K562 (cell line): ENCODE results near the gene AMBRA1. TPM values are rescaled to one million over a fixed set of nuclear protein-coding genes. Genes with fewer than 3 reads are reported as not detected.

Experiments used
- ATAC-seq: fragments of 200-7000 bp; cut with Tn5 transposase; 3 replicates; pipeline ENCODE4 v1.9.1; 2020; ENCODE audit warnings: moderate library complexity
- BruUV-seq: library from RNA; stranded (reverse); fragments of 400-500 nt; replicated peaks from 2 replicates; lab custom pipeline; 2021; lab: Mats Ljungman, UMichigan
- CTCF ChIA-PET: fragments of 300-600 bp; formaldehyde crosslinking; extraction: SDS; loops from one replicate; lab custom pipeline; 2021; ENCODE audit warnings: low intra/inter-chr PET ratio; lab: Yijun Ruan, JAX
- POLR2A ChIA-PET: fragments of 300-600, 350-650 bp; sonication (Branson Sonifier 250); formaldehyde crosslinking; extraction: SDS; loops from one replicate; lab custom pipeline; 2021; ENCODE audit warnings: antibody characterized with exemption, inconsistent platforms; lab: Yijun Ruan, JAX
- DNase-seq, 4 experiments: peaks; one replicate each; pipeline versions ENCODE4 v3.0.0 to v3.0.0-alpha.2; 2011 to 2018; ENCODE audit warnings: low spot score in 3 of 4, mixed read lengths in 3 of 4; ENCODE audit errors: extremely low read depth in 1 of 4
- FAIRE-seq: peaks from 2 replicates; lab custom pipeline; 2011; peaks lifted over from hg19 to GRCh38; lab: Jason Lieb, UNC
- H2AFZ ChIP-seq: 2 replicates; pipeline ENCODE4 v1.6.0; 2011; ENCODE audit warnings: low read depth, low read length, control low read depth, inconsistent platforms
- H3K27ac ChIP-seq: fragments of 200-600 bp; 3 replicates; pipeline ENCODE4 v1.8.0; 2011; ENCODE audit warnings: low read depth, mild to moderate bottlenecking, control low read depth, inconsistent platforms, low read length, moderate library complexity, mixed read lengths; ENCODE audit errors: extremely low read depth
- H3K27me3 ChIP-seq, 2 experiments: fragments of 300-600 bp in 1 of 2; 2 replicates in 1 of 2; 3 replicates in 1 of 2; pipeline versions ENCODE4 v1.6.0 to v1.8.0; 2011; ENCODE audit warnings: inconsistent platforms in 2 of 2, low read length in 2 of 2, mild to moderate bottlenecking in 1 of 2, mixed read lengths in 1 of 2, moderate library complexity in 1 of 2; ENCODE audit not compliant: control insufficient read depth in 2 of 2, insufficient read depth in 2 of 2
- H3K36me3 ChIP-seq: fragments of 300-600 bp; 3 replicates; pipeline ENCODE4 v1.8.0; 2011; ENCODE audit warnings: mild to moderate bottlenecking, low read length, inconsistent platforms; ENCODE audit not compliant: control insufficient read depth, insufficient read depth
- H3K4me1 ChIP-seq, 2 experiments: fragments of 200-600 bp in 1 of 2; replicated peaks in 1 of 2; 2 replicates in 1 of 2; 3 replicates in 1 of 2; pipeline versions ENCODE4 v1.5.1 to v1.8.0; 2011; ENCODE audit warnings: inconsistent platforms in 2 of 2, low read length in 2 of 2, mild to moderate bottlenecking in 1 of 2, mixed read lengths in 1 of 2, moderate library complexity in 1 of 2; ENCODE audit not compliant: control insufficient read depth in 2 of 2, insufficient read depth in 2 of 2
- H3K4me2 ChIP-seq: 2 replicates; pipeline ENCODE4 v1.6.1; 2011; ENCODE audit warnings: low read length, control low read depth, inconsistent platforms, mixed read lengths; ENCODE audit not compliant: insufficient read depth
- H3K4me3 ChIP-seq: fragments of 200-600 bp; sonication (generic), shearing (Covaris generic); 2 replicates; pipeline ENCODE4 v1.5.1; 2016; ENCODE audit warnings: control low read depth, inconsistent platforms
- H3K79me2 ChIP-seq: fragments of 200-600 bp; 3 replicates; pipeline ENCODE4 v1.8.0; 2011; ENCODE audit warnings: low read length, inconsistent platforms; ENCODE audit not compliant: control insufficient read depth, insufficient read depth
- H3K9ac ChIP-seq, 2 experiments: 2 replicates each; pipeline versions ENCODE4 v1.6.0 to v1.6.1; 2011; ENCODE audit warnings: low read depth in 2 of 2, low read length in 2 of 2, control low read depth in 1 of 2, inconsistent platforms in 1 of 2, mild to moderate bottlenecking in 1 of 2, mixed read lengths in 1 of 2; ENCODE audit not compliant: insufficient read depth in 1 of 2
- H3K9me1 ChIP-seq: one replicate; pipeline ENCODE4 v1.6.0; 2011; ENCODE audit warnings: inconsistent platforms, mild to moderate bottlenecking, low read length, moderate library complexity; ENCODE audit not compliant: control insufficient read depth, insufficient read depth
- H3K9me3 ChIP-seq: replicated peaks from 2 replicates; pipeline ENCODE4 v1.5.1; 2011; ENCODE audit warnings: low read depth, low read length, inconsistent platforms; ENCODE audit not compliant: control insufficient read depth, insufficient read depth
- H4K20me1 ChIP-seq: replicated peaks from 2 replicates; pipeline ENCODE4 v1.6.1; 2011; ENCODE audit warnings: low read length, inconsistent platforms, mixed read lengths; ENCODE audit not compliant: control insufficient read depth, insufficient read depth
- CSDE1 ChIP-seq, 2 experiments: fragments of 450-650 bp; IDR thresholded peaks; 2 replicates each; pipeline ENCODE4 v1.6.1; 2016; ENCODE audit warnings: mild to moderate bottlenecking in 1 of 2
- HNRNPK ChIP-seq: fragments of 200-400 bp; formaldehyde crosslinking; IDR thresholded peaks from one replicate; pipeline ENCODE4 v1.6.1; 2018; ENCODE audit warnings: mild to moderate bottlenecking, low read depth, low read length; ENCODE audit not compliant: poor library complexity, severe bottlenecking
- PHB ChIP-seq: fragments of 250-450 bp; sonication (Bioruptor Pico); IDR thresholded peaks from 2 replicates; pipeline ENCODE4 v1.5.0; 2021
- RFX1 ChIP-seq: fragments of 450-650 bp; IDR thresholded peaks from 2 replicates; pipeline ENCODE4 v1.6.1; 2016; ENCODE audit warnings: mild to moderate bottlenecking, moderate library complexity
- RHOXF2B ChIP-seq: fragments of 250-450 bp; sonication (Bioruptor Pico); conservative IDR thresholded peaks from 2 replicates; pipeline ENCODE4 v1.5.1; 2021
- SUPT5H ChIP-seq: fragments of 450-650 bp; IDR thresholded peaks from 2 replicates; pipeline ENCODE4 v1.6.1; 2016
- ZNF165 ChIP-seq: fragments of 250-450 bp; sonication (Bioruptor Pico); IDR thresholded peaks from 2 replicates; pipeline ENCODE4 v1.4.0; 2020; ENCODE audit warnings: borderline replicate concordance
- ZNF184 ChIP-seq: sonication (generic); formaldehyde crosslinking; IDR thresholded peaks from 2 replicates; pipeline ENCODE4 v1.5.0; 2020; ENCODE audit warnings: missing genetic modification reagents
- WGBS: fragments of 100-300 bp; shearing (Covaris generic); methylation state at CpG from one replicate; pipeline ENCODE4 v1.1.6; 2016; ENCODE audit warnings: low coverage, mixed read lengths; ENCODE audit not compliant: insufficient coverage; ENCODE audit errors: missing lambda C conversion rate; 5-methylcytosine and 5-hydroxymethylcytosine counted together
- in situ Hi-C: fragments of 300-500 bp; cut with MboI; formaldehyde crosslinking; loops from 4 replicates; pipeline ENCODE4 v1.15.0; 2018; ENCODE audit warnings: inconsistent platforms, mixed read lengths
- intact Hi-C: fragments of 100-400 bp; cut with micrococcal nuclease; formaldehyde crosslinking; loops from 2 replicates; pipeline ENCODE4 v1.14.2; 2022
- polyA plus RNA-seq, 8 experiments: library from polyadenylated mRNA; depleted of rRNA in 4 of 8; stranded (reverse) in 5 of 8; unstranded in 3 of 8; fragments of >200 nt; fragmentation: Nextera tagmentation in 2 of 8; fragmentation: Illumina TruSeq in 1 of 8; extraction: Ambion mirVana in 2 of 8; extraction: Trizol in 1 of 8; gene quantifications; 2 replicates each; pipeline versions ENCODE4 v1.2.1 to v1.2.3, GENCODE V29; 2011 to 2014; ENCODE audit warnings: inconsistent platforms in 1 of 8, missing spikeins in 1 of 8
- total RNA-seq, 7 experiments: library from RNA; depleted of rRNA in 6 of 7; stranded (reverse); fragments of >200 nt in 6 of 7; fragmentation: Illumina TruSeq in 2 of 7; extraction: Trizol in 2 of 7; gene quantifications; 2 replicates each; pipeline versions ENCODE4 v1.2.1 to v1.2.3, GENCODE V29; 2011 to 2021; ENCODE audit warnings: low replicate concordance in 1 of 7
- TF ChIP-seq, protein P1 (sequence below): fragments of 450-650 bp; IDR thresholded peaks from 2 replicates; pipeline ENCODE4 v1.7.0; 2016; ENCODE audit warnings: borderline replicate concordance
- TF ChIP-seq, protein P2 (sequence below): fragments of 250-450 bp; sonication (Bioruptor Pico); IDR thresholded peaks from 2 replicates; pipeline ENCODE4 v1.5.0; 2021; ENCODE audit warnings: mild to moderate bottlenecking, borderline replicate concordance
- TF ChIP-seq, protein P3 (sequence below): sonication (generic); formaldehyde crosslinking; IDR thresholded peaks from 2 replicates; pipeline ENCODE4 v1.9.0; 2022; ENCODE audit warnings: mild to moderate bottlenecking, missing genetic modification reagents

The AMBRA1 gene
- total and polyA plus RNA-seq, 9 of the 15 experiments (the other 6 are each of a cell fraction or from before 2014, with no cell fraction given), result 0.15 to 24.5 (median 13.0) TPM

DNA sequence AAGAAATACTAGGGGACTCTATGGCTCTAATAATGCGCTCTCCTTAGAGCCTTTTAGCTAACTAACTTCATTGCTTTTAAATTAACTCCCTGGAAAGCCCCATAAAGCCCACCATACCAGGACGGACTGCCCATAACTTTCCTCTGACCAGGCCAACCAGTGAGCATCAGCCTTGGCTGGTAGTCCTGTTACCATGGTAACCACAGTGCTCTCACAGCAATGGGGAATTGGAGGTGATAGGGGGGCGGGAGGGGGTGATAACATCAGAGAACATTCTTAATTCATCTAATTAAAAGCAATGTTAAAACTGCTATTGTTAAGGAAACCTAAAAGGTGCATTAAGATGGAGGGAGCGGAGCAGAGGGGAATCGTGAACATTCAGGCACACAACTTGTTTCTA is 175.1 kb downstream of the AMBRA1 start:
- H3K9me1 ChIP-seq, result no peaks in the 10 kb centered on the region
- H3K79me2 ChIP-seq, result no peaks in the 10 kb centered on the region
- in situ Hi-C loops (no loop called here), intact Hi-C loops (no loop called here)
- no peaks in the 10 kb centered on the region; the same call in 1 of the 2 replicates for H4K20me1 ChIP-seq
- no peaks in the 10 kb centered on the region for H3K9me3 ChIP-seq
- 98% methylated on average over 5 of the region's 5 CpGs for WGBS
- FAIRE-seq (no peak), DNase-seq (peak in 2 of 4 experiments; percentile 32 to 34), ATAC-seq (no peak)
- H2AFZ ChIP-seq, result no peak overlapping the region
- H3K4me2 ChIP-seq, result no peak overlapping the region
- H3K9ac ChIP-seq, result no peak overlapping the region
- H3K27ac ChIP-seq, result no peak overlapping the region
- TF ChIP-seq SUPT5H (no peak), CSDE1 (IDR thresholded peaks at IDR 0.05) (0 out of 4 replicates have a peak, but pooled peaks of 1 of the 2 experiments have one; percentile 51), RFX1 (peak; percentile 91)
- peaks cover 7 to 13% of the 10 kb centered on the region in 2 experiments; a peak in 4 of 5 replicates for H3K4me1 ChIP-seq
- no peaks in the 10 kb centered on the region for H3K27me3 ChIP-seq
- ChIA-PET POLR2A (interaction anchor here (1.5 to 1.9 kb wide), 2 partner anchors 9 to 12 kb away, joined by 3 to 5 read pairs; no protein-coding TSS in a partner anchor), CTCF (no interaction called here)
- no TSS peak for BruUV-seq
- H3K36me3 ChIP-seq, result peaks cover 52% of the 10 kb centered on the region; the same call in 2 of the 3 replicates
- no peak overlapping the region for H3K4me3 ChIP-seq

DNA sequence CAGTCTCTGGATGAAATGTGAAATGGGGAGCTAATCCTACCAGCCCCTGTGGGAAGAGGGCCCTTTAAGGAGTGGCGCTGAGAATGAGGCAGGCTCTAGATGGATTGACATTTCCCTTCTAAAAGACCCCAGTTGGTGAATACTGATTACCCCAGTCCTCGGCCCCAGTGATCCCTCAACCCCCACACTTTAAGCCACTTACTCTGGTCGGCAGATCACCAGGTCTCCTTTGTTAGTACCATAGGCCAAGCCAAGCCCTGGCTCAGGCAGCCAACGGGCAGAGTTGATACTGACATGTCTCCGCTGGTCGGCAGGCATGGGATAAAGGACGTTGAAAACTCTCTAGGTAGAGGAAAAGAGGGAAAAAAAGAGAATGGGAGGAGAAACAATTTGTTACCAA is 176.1 kb downstream of the AMBRA1 start:
- in situ Hi-C loops, result no loop called here
- Histone ChIP-seq H3K4me3 (no peak overlapping the region), H3K9me1 (no peaks in the 10 kb centered on the region), H3K27ac (no peak overlapping the region), H3K79me2 (no peaks in the 10 kb centered on the region), H3K27me3 (no peaks in the 10 kb centered on the region), H3K36me3 (peaks cover 60% of the 10 kb centered on the region; the same call in 2 of the 3 replicates), H3K9ac (no peak overlapping the region), H3K4me2 (no peak overlapping the region), H3K9me3 (no peaks in the 10 kb centered on the region), H2AFZ (no peak overlapping the region), H3K4me1 (peaks cover 7 to 13% of the 10 kb centered on the region in 2 experiments; a peak in 4 of 5 replicates), H4K20me1 (no peaks in the 10 kb centered on the region; the same call in none of the 2 replicates)
- 87% methylated on average over 7 of the region's 7 CpGs for WGBS
- ChIA-PET CTCF (no interaction called here), POLR2A (interaction anchor here (1.1 kb wide), 1 partner anchor 15 kb away, joined by 3 read pairs; no protein-coding TSS in a partner anchor)
- TF ChIP-seq HNRNPK, result no peak
- TF ChIP-seq ZNF165 (CRISPR knock-in tag), result no peak
- TF ChIP-seq PHB (CRISPR knock-in tag), result no peak
- TF ChIP-seq, protein P1, sequence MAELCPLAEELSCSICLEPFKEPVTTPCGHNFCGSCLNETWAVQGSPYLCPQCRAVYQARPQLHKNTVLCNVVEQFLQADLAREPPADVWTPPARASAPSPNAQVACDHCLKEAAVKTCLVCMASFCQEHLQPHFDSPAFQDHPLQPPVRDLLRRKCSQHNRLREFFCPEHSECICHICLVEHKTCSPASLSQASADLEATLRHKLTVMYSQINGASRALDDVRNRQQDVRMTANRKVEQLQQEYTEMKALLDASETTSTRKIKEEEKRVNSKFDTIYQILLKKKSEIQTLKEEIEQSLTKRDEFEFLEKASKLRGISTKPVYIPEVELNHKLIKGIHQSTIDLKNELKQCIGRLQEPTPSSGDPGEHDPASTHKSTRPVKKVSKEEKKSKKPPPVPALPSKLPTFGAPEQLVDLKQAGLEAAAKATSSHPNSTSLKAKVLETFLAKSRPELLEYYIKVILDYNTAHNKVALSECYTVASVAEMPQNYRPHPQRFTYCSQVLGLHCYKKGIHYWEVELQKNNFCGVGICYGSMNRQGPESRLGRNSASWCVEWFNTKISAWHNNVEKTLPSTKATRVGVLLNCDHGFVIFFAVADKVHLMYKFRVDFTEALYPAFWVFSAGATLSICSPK, result no peak
- TF ChIP-seq, protein P2, sequence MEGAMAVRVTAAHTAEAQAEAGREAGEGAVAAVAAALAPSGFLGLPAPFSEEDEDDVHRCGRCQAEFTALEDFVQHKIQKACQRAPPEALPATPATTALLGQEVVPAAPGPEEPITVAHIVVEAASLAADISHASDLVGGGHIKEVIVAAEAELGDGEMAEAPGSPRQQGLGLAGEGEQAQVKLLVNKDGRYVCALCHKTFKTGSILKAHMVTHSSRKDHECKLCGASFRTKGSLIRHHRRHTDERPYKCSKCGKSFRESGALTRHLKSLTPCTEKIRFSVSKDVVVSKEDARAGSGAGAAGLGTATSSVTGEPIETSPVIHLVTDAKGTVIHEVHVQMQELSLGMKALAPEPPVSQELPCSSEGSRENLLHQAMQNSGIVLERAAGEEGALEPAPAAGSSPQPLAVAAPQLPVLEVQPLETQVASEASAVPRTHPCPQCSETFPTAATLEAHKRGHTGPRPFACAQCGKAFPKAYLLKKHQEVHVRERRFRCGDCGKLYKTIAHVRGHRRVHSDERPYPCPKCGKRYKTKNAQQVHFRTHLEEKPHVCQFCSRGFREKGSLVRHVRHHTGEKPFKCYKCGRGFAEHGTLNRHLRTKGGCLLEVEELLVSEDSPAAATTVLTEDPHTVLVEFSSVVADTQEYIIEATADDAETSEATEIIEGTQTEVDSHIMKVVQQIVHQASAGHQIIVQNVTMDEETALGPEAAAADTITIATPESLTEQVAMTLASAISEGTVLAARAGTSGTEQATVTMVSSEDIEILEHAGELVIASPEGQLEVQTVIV (CRISPR knock-in tag), result no peak
- TF ChIP-seq, protein P3, sequence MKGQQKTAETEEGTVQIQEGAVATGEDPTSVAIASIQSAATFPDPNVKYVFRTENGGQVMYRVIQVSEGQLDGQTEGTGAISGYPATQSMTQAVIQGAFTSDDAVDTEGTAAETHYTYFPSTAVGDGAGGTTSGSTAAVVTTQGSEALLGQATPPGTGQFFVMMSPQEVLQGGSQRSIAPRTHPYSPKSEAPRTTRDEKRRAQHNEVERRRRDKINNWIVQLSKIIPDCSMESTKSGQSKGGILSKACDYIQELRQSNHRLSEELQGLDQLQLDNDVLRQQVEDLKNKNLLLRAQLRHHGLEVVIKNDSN (CRISPR knock-in tag), result no peak
- TF ChIP-seq ZNF184 (CRISPR knock-in tag), result no peak
- TF ChIP-seq RHOXF2B (CRISPR knock-in tag), result no peak
- no TSS peak for BruUV-seq
- intact Hi-C loops, result no loop called here
- DNase-seq (no peak), ATAC-seq (no peak), FAIRE-seq (no peak)
